ENCODE results near the gene LNX2. TPM values are rescaled to one million over a fixed set of nuclear protein-coding genes. Genes with fewer than 3 reads are reported as not detected.

The LNX2 gene
- total RNA-seq = 10 to 100 TPM; 26.1 to 36.4 TPM
- long read RNA-seq, full-length matches to known transcripts = 13 of 38 reads
- long read RNA-seq, partial matches to known transcripts = 19 of 38 reads
- long read RNA-seq, other reads (novel, unspliced or antisense) = 6 of 38 reads

DNA sequence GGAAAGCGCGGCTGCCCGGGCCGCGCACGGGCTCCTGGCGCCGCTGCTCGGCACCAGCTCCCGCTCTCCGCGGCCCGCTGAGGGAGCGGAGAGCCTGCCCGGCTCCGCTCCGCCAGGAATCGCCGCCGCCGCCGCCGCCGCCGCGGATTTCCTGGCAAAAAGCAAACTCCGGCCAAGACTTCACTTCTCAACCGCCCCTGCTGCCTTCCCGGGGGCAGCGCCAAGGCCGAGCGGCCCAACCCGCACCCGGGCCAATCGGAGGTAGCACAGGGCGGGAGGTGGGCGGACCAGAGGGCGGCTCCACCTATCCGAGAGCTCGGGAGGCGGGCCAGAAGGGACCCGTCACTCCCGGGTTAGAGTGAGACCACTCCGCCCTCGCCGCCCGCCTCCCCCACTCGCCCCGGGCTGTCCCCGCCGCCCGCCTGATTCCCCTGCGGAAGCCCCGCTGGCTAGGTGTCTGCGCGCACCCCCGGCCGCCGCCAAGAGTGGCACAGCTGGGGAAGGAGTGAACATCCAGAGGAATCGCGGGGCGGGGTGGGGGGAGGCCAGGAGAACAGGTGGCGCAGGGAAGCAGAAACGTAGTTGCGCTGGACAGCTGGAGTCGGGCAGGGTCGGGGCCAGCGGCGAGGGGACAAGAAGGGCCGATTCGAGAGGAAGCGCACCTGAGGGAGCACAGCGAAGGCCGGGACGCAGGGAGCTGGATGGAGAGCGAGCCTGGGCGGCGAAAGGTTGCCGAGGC, at the start of gene LNX2:
Gene LNX2 (minus strand): TSS at position 153 of the 739 bp plus-strand sequence. CDS start 38,826 bp downstream, outside the sequence.
- DNase-seq (peak; percentile 98), ATAC-seq (peak; percentile 81)
- intact Hi-C loops (cut with DNase I, micrococcal nuclease) = no loop called here

DNA sequence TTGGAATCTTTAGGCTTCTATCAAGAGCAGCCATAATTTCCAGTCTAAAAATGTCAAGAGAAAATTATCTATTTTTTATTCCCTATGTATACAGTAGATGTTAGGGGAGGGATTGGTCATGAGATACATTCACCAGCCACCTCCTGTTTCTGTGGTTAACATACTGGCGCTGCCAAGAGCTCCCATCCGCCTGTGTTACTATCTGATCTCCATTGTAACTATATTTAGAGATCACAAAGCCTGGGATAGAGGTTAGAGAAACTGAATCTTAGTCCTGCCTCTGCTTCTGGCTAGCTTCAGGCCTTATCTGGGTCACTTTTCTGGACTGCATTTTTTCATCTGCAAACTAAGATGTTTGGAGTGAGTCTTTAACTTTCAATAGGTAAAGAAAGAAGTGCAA, 47.6 kb upstream of the LNX2 start:
- intact Hi-C loops (cut with DNase I, micrococcal nuclease) = no loop called here

DNA sequence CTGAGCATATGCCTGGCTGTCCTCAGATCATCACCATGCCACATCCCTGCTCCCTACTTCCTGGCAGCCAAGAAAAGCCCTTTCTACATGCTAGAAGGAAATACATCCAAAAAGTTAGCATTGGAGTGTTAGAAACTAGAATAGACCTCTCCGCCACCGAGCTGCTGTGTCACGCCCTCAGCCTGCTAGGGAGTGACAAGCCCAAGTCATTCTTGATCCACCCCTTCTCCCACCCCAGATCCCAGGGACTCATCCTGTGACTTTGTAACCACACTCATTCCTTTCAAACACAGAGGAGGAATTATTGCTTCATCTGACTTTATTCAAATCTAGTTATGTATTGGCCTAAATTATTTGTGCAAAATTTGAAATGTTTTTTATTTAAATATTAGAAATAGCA, 46.6 kb upstream of the LNX2 start:
- no peak for DNase-seq
- ATAC-seq = no peak
- intact Hi-C loops (cut with DNase I, micrococcal nuclease) = no loop called here

More for the DNA sequence above, 47.6 kb upstream of the LNX2 start:
- ATAC-seq = no peak
- no peak for DNase-seq

DNA sequence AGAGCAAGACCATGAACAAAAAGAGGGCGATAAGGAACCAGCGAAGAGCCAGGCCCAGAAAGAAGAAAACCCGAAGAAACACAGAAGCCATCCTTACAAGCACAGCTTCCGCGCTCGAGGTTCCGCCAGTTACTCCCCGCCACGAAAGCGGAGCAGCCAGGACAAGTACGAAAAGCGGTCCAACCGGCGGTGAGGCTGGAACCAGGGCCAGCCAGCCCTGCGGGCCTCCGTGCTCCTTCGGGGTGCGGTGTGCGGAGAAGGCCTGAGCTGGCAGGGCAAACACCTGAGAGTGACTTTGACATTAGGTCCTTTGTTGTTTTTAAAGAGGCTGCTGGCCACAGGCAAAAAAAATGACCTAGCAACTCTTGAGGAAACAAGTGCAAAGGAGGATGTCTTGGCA, 45.4 kb upstream of the LNX2 start:
- intact Hi-C loops (cut with DNase I, micrococcal nuclease) = no loop called here
- DNase-seq (no peak), ATAC-seq (no peak)

DNA sequence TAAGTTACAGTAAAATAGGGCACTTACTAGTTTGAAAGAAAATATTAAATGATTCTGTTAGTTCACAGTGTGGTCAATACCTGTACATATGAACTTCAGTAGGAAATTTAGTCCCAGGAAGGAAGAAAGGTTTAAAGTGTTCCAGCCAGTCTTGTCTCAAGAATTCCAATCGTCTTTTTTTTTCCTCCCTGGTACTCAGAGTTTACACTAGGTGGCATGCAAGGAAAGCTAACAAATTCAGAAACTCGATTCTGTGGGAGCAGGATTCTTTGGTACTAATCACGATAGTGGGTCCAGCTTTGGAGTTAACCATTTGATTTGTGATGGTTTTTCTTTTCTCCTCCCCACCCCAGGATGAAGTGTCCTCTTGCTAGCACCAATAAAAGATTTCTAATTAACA, 45.0 kb upstream of the LNX2 start:
- intact Hi-C loops (cut with DNase I, micrococcal nuclease) = no loop called here
- no peak for ATAC-seq
- DNase-seq = no peak

DNA sequence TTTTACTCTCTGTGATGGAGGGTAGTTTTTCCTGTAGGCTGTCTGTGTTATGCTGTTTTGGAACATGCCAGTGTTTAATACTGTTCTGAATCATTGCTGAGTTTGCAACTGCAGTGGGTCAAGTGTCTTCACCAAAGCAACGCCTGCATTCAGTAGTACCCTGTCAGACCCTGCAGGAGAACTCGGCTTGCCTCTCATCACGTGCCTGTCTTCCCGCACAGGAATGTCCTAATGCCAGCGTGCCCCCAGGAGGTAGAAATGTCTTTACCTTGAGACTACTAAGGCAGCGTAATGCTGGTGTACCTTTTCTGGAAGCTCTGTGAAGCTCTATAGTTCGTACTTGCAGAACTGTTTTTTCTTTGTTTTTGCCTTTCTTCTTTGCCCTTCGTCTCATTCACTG, 43.6 kb upstream of the LNX2 start:
- intact Hi-C loops (cut with DNase I, micrococcal nuclease) = no loop called here
- DNase-seq (no peak), ATAC-seq (no peak)

DNA sequence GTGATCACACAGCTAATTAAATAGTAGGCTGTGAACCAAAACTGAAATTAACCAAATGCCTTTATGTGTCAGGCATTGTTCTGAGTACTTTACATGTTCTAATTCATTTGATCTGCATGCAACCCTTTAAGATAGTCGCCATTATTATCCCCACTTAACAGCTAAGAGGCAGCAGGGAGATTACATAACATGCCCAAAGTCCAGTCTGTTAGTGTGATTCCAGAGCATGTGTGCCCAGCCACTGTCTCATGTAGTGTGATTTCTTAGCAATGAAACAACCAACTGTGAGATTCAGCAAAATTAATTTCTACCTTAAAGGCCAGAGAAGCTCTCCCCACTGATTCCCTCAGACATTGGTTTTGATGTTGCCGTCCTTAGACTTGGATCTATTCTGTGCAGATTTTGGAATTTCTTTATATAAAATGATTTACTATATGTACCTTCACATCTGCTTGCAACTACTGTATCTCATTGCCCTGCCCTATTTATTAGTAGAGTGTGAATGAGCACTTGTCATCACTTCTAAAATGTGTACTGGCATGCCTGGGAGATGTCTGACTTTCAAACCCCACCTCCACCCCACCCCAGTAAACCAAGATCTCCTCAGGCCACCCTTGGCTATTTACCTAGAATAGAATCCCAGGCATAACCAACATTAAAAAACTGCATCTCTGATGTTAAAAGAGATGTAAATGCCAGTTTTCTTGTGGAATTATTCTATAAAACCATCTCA, 42.6 kb upstream of the LNX2 start:
- DNase-seq (no peak), ATAC-seq (no peak)
- intact Hi-C loops (cut with DNase I, micrococcal nuclease) = no loop called here

DNA sequence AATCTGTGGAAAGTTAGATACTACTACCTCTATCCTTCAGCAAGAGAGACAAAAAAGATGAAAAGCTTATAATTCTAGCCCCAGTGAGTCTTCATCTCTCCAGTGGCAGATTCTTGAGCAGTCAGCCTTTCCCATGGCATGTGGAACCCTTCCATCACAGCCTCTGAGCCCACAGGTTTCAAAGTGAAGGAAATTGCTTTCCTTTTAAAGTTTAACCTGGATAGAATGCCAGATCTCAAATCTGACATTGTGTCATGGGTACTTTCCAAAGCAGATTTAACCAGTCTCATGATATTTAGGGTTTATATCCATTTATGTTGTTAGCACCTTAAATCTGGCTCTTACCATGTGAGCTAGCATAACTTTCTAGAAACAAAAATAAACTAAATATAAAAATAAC, 40.7 kb upstream of the LNX2 start:
- ATAC-seq = no peak
- no peak for DNase-seq
- intact Hi-C loops (cut with DNase I, micrococcal nuclease) = no loop called here

DNA sequence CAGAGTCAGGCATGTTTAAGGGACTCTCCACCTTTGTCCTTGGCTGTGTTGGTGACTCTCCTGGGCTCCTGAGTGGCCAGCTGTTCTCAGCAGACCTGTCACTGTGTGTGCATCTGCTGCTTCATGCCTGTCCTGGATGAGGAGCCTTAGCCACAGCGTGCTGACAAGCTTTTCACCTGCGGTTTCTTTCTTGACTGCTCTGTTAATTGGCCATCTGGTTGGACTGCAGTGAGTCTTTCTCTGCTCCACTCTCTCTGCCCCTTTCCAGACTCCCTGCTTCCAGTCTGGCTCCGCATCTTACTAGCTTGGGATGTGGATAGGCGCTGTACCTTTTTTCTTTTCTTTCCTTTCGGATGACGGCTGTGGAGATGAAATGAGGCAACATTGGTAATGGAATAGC, 40.2 kb upstream of the LNX2 start:
- intact Hi-C loops (cut with DNase I, micrococcal nuclease) = no loop called here
- DNase-seq = no peak
- no peak for ATAC-seq

DNA sequence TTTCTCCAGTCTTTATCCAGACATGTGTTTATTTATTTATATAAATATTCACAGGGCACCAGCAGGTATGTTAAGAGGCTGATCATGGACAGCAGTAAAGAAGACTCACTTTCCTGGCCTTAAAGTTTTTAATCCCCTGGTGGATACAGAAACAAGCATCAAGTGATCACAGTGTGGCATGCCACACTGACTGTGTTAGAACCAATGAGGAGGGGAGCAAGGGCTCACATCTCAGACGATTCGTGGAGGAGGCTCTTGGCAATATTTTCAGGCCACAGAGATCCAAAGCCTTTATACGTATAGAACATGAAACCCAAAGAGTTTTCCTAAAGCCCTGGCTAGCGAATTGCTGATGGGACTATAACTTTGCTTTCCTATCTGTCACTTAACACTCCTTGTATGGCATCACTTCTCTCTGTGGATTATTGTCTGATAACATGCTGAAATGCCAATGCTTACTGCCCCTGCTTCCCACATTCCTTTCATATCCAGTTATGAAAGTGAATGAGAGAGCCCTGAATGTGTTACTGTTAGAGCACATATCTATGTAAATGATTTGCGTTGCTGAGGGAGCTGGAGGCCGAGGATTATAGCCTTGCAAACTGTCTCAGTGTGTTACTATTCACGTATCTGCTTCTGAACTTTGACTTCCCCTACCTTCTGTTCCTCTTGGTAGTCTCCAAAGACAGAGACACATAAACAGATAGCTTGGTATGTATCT, 39.0 kb upstream of the LNX2 start:
- intact Hi-C loops (cut with DNase I, micrococcal nuclease) = no loop called here
- ATAC-seq = no peak
- no peak for DNase-seq

DNA sequence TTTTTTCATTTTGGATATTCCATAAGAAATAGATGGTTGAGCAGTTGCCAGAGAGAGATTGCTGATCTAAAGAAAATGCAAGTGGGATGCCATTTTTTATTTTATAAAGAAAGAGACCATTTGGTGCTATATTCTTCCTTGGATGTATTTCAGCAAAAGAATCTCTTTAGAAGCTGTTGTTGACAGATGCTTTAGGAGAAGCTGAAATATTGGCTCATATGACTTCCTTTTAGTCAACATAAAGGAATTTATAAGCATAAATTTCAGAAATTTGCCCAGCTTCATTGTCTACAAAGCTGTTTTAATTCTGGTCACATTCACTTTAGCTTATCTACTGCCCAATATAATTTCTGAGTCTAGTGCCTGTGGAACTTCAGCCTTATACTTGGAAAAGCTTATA, 38.2 kb upstream of the LNX2 start:
- no peak for ATAC-seq
- no peak for DNase-seq
- intact Hi-C loops (cut with DNase I, micrococcal nuclease) = no loop called here

DNA sequence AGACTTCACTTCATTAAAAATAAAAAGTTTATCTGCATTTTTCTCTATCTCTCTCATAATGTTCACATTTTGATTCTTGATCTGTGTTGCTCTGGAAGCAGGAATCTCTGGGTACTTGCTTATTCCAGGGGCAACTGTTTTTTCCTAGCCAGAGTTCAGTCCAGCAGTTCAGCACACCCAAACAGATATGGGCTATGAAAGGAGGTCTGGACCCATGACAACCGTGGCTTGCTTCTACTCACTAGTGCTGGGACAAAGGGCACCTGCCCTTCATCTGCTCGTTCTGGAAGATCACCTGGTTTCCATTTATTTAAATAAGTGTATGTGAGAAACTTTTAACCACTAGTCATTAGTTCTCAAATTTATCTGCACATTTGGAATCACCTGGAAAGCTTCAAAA, 37.4 kb upstream of the LNX2 start:
- intact Hi-C loops (cut with DNase I, micrococcal nuclease) = no loop called here
- DNase-seq = no peak
- no peak for ATAC-seq

DNA sequence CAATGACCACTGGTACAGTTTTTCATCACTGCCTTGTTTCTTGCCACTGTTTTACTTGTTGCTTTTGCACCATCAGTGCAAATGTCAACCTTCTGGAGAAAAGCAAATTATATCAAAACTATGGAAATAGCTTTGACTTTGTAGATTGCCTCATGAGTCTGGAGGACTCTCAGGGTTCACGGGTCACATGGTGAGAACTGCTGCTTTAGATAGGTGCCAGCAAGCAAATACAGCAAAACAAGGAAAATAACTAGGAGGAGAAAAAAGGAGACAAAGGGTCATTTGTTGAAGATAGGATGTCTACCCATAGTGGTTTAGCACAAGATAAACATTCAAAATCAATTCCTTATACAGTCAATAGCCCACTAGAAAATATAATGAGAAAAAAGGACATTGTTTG, 34.5 kb upstream of the LNX2 start:
- intact Hi-C loops (cut with DNase I, micrococcal nuclease) = no loop called here
- ATAC-seq (no peak), DNase-seq (no peak)

DNA sequence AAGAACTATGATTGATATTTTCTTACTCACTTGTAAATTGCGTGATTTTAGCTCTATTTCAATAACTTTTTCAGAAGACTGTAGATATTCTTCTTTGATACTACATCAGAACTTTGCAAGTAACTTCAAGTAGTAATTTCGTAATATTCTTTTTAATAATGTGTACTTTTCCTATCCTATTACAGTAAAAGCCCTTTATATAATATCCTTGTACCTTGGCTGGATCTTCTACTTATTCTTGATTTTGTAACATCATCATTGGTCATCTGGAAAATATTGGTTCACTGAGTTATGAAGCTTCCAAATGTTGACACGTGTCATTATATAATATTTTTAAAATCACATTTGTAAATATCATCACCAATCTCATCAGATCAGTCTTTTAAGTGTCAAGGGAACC, 33.7 kb upstream of the LNX2 start:
- ATAC-seq (no peak), DNase-seq (no peak)
- intact Hi-C loops (cut with DNase I, micrococcal nuclease) = no loop called here

DNA sequence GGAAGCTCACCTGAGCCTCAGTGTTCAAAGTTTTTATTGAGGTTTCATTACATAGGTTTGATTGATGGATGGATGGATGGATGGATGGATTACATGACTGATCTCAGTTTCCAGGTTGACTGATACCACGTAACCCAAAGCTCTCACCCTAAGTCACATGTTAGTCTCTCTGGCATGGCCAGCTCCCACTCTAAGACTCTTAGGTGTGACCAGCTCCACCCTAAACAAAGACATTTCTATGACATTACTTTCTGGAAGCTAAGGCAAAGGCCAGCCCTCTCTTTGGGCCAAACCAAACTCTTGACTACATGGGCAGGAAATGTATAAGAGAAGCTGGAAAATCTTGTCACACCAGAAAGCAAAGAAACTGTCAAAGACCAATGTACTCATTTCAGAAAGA, 30.0 kb upstream of the LNX2 start:
- no peak for ATAC-seq
- DNase-seq = no peak
- intact Hi-C loops (cut with DNase I, micrococcal nuclease) = no loop called here

DNA sequence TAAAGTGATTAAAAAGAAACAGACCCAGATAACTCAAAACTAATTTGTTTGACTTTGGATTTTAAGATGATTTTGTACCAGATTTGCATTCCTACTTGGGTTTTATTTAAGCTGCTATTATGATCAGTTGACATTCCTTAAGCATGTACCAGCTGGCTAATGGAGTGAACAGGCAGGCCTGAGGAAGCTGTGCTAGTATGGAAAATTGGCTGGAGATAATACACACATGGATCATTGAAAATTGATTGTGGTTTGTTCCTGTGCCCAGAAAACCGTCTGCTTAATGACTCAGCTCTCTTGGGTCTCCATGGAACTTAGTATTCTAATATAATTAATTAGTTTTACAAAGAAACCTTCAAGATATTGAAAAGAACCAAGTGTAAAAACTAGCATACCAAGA, 24.0 kb upstream of the LNX2 start:
- ATAC-seq = no peak
- no peak for DNase-seq
- intact Hi-C loops (cut with DNase I, micrococcal nuclease) = no loop called here

DNA sequence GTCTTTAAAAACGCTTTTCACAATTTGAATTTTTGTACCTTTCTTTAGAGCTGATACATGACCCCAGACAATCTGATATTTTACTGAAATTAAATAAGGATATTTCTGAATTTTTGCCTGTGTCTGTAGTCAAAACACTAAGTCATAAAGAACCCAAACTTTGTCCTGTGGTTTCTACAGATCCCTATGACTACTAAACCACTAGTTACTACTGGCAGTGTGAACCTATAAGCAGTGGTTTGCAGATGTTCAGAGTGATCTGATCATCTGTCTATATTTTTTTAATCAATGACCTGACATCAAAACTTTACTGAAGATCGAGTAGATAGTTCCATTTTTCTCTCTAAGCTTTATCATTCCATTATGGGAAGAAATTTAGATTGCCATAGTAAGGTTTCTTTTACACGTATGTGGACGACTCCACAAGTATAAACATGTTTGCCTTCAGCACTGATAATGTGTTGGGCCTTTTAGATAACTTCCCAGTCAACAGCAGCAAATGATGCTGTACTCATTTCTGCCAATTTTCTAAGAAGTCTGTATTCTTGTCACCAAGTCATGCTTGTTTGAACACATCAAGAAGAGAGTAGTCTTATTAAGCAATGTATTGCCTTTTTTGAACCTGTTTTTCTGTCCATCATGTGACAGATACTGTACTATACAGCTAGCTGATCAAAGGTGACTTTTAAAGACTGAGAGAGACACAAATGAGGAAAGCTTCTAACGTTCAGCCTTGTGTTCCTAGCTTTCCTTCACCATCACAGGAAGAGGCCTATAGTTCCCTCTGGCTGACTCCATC, 23.2 kb upstream of the LNX2 start:
- ATAC-seq = peak; percentile 44
- intact Hi-C loops (cut with DNase I, micrococcal nuclease) = no loop called here
- DNase-seq = no peak

DNA sequence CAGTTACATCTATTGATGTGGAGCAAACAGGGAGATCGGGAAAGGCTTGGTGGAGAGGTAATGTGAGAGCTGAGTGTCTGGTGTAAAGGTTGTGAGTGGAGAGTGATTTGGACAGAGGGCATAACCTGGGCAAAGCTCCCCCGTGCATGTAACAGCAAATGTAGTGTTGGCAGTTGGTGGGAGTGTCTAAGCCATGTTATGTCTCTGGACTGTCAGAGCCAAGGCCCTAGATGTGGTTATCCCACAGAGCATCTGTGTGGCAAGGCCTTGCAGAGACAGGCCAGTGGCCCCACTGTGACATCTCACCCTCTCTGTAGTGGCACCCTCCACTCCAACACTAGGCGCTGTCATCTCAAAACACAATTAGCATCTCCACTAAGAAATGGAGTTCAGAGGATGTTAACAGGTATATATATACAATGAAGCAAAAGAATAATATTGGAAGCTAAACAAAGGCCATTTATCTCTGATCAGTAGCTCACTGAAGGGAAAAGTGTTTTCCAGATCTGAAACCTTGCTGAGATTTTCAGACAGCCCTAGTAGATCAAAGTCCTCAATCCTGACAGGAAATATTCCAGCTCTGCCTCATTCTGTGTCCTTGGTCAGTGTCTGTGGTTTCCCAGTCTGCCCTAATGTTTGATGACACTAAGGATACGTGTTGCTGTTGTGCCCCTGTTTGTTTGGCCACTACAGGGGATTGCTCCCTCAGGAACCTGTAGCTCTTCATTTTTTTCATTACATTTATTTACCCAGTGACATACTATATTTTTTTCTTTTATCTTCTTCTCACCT, 21.6 kb upstream of the LNX2 start:
- intact Hi-C loops (cut with DNase I, micrococcal nuclease) = no loop called here
- peak; percentile 55 for ATAC-seq
- DNase-seq = no peak
